ENCODE measurements around the gene PPP2R3B.

GRCh38 chrX:367349-367748 is 19.4 kb downstream of the PPP2R3B start:
- TF ChIP-seq CTCF (IDR thresholded peaks at IDR 0.05; ENCODE audit: low read depth, low read length, poor library complexity, severe bottlenecking) (no peak), EZH2phosphoT487 (IDR thresholded peaks at IDR 0.05; ENCODE audit: borderline replicate concordance, low read length) (no peak)

All from DOHH2 (cell line).